GM23338 (cell line): ENCODE results near the gene SMIM12.
"Not testable (repeated sequence)": the region's sequence is repeated elsewhere in the genome, so short reads cannot be mapped to it uniquely, and the experiment has no call there.

Experiments
- CREB1 ChIP-seq: fragments of 250-450 bp; sonication (Bioruptor Pico); IDR thresholded peaks from 2 replicates; pipeline ENCODE4 v1.5.0; 2020; ENCODE audit warnings: low read depth, mild to moderate bottlenecking, moderate library complexity
- EZH2 ChIP-seq: fragments of 200-600 bp; sonication (generic); IDR thresholded peaks from one replicate; pipeline ENCODE4 v1.8.0; 2017; ENCODE audit warnings: antibody characterized with exemption, mild to moderate bottlenecking, low read depth; ENCODE audit not compliant: unreplicated experiment
- EZH2phosphoT487 ChIP-seq: fragments of 200-600 bp; sonication (generic); IDR thresholded peaks from one replicate; pipeline ENCODE4 v1.8.1; 2018; ENCODE audit warnings: antibody characterized with exemption; ENCODE audit not compliant: unreplicated experiment
- POLR2AphosphoS5 ChIP-seq: IDR thresholded peaks from 2 replicates; pipeline ENCODE4 v1.6.1; 2016; ENCODE audit warnings: antibody characterized with exemption, low read depth
- REST ChIP-seq: IDR thresholded peaks from one replicate; pipeline ENCODE4 v1.6.1; 2018; ENCODE audit warnings: antibody characterized with exemption; ENCODE audit not compliant: unreplicated experiment
- TF ChIP-seq, protein P1 (sequence below), 2 experiments: fragments of 200-600 bp in 1 of 2; sonication (generic) in 1 of 2; conservative IDR thresholded peaks; 2 replicates each; pipeline versions ENCODE4 v1.5.1 to v1.6.1; 2016 to 2017; ENCODE audit warnings: antibody characterized with exemption in 2 of 2, low read depth in 2 of 2, mild to moderate bottlenecking in 2 of 2, moderate library complexity in 1 of 2
- TF ChIP-seq, protein P2 (sequence below): IDR thresholded peaks from 2 replicates; pipeline ENCODE4 v1.6.1; 2016; ENCODE audit warnings: antibody characterized with exemption

DNA sequence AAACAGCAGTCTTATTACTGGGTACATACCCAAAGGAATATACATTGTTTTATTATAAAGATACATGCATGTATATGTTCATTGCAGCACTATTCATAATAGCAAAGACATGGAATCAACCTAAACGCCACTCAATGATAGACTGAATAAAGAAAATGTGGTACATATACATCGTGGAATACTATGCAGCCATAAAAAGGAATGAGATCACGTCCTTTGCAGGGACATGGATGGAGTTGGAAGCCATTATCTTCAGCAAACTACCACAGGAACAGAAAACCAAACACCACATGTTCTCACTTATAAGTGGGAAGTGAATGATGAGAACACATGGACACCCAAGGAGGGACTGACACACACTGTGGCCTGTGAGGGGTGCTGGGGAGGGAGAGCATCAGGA, 48.8 kb downstream of the SMIM12 start:
- not testable (repeated sequence) for TF ChIP-seq POLR2AphosphoS5; EZH2phosphoT487; EZH2; CREB1 (CRISPR knock-in tag); REST
- TF ChIP-seq, protein P1, sequence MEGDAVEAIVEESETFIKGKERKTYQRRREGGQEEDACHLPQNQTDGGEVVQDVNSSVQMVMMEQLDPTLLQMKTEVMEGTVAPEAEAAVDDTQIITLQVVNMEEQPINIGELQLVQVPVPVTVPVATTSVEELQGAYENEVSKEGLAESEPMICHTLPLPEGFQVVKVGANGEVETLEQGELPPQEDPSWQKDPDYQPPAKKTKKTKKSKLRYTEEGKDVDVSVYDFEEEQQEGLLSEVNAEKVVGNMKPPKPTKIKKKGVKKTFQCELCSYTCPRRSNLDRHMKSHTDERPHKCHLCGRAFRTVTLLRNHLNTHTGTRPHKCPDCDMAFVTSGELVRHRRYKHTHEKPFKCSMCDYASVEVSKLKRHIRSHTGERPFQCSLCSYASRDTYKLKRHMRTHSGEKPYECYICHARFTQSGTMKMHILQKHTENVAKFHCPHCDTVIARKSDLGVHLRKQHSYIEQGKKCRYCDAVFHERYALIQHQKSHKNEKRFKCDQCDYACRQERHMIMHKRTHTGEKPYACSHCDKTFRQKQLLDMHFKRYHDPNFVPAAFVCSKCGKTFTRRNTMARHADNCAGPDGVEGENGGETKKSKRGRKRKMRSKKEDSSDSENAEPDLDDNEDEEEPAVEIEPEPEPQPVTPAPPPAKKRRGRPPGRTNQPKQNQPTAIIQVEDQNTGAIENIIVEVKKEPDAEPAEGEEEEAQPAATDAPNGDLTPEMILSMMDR (conservative IDR thresholded peaks at IDR 0.05; ENCODE audit: low read depth in 2 of 2), result not testable (repeated sequence)
- TF ChIP-seq, protein P2, sequence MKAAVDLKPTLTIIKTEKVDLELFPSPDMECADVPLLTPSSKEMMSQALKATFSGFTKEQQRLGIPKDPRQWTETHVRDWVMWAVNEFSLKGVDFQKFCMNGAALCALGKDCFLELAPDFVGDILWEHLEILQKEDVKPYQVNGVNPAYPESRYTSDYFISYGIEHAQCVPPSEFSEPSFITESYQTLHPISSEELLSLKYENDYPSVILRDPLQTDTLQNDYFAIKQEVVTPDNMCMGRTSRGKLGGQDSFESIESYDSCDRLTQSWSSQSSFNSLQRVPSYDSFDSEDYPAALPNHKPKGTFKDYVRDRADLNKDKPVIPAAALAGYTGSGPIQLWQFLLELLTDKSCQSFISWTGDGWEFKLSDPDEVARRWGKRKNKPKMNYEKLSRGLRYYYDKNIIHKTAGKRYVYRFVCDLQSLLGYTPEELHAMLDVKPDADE, result not testable (repeated sequence)
